EH (cell line): ENCODE data around the gene PPP4R3A.
"Not testable (repeated sequence)": the region's sequence is repeated elsewhere in the genome, so short reads cannot be mapped to it uniquely, and the experiment has no call there.

Experiments
- DNase-seq: peaks from one replicate; pipeline ENCODE4 v3.0.0-alpha.2; 2015; ENCODE audit warnings: low read depth

Gene PPP4R3A

GRCh38 chr14:91503000-91503504 is 7.1 kb downstream of the PPP4R3A start:
- no peak for DNase-seq

- no peak for DNase-seq
These were observed 7.9 kb downstream of the PPP4R3A start for GRCh38 chr14:91501951-91502930.

- DNase-seq = no peak
These were observed 8.8 kb downstream of the PPP4R3A start for GRCh38 chr14:91501348-91501747.

GRCh38 chr14:91496790-91497189 is 13.3 kb downstream of the PPP4R3A start:
- DNase-seq = no peak

GRCh38 chr14:91494392-91495065 is 15.6 kb downstream of the PPP4R3A start:
- not testable (repeated sequence) for DNase-seq

GRCh38 chr14:91493169-91493568 is 16.9 kb downstream of the PPP4R3A start:
- peak; percentile 28 for DNase-seq

- DNase-seq = no peak
These were observed 25.4 kb downstream of the PPP4R3A start for GRCh38 chr14:91484744-91485143.

- DNase-seq = no peak
These were observed 25.9 kb downstream of the PPP4R3A start for GRCh38 chr14:91484186-91484585.

GRCh38 chr14:91482263-91483013 is 27.7 kb downstream of the PPP4R3A start:
- DNase-seq = peak; percentile 47

GRCh38 chr14:91477388-91477787 is 32.7 kb downstream of the PPP4R3A start:
- DNase-seq = no peak

- DNase-seq = no peak
These were observed 37.1 kb downstream of the PPP4R3A start for GRCh38 chr14:91473046-91473445.

- DNase-seq = no peak
These were observed 39.9 kb downstream of the PPP4R3A start for GRCh38 chr14:91470216-91470615.

- no peak for DNase-seq
These were observed 43.9 kb downstream of the PPP4R3A start for GRCh38 chr14:91466192-91466591.

GRCh38 chr14:91464615-91465205 is 45.4 kb downstream of the PPP4R3A start:
- no peak for DNase-seq

- DNase-seq = no peak
These were observed 51.5 kb downstream of the PPP4R3A start for GRCh38 chr14:91458612-91459011.

GRCh38 chr14:91456283-91456682 is 53.8 kb downstream of the PPP4R3A start:
- no peak for DNase-seq

- DNase-seq = no peak
These were observed 55.5 kb downstream of the PPP4R3A start for GRCh38 chr14:91454580-91454979.

- no peak for DNase-seq
These were observed 56.0 kb downstream of the PPP4R3A start for GRCh38 chr14:91454155-91454554.

- DNase-seq = no peak
These were observed 56.4 kb downstream of the PPP4R3A start for GRCh38 chr14:91453744-91454143.

GRCh38 chr14:91444335-91445020 is 65.6 kb downstream of the PPP4R3A start:
- no peak for DNase-seq

- no peak for DNase-seq
These were observed 70.8 kb downstream of the PPP4R3A start for GRCh38 chr14:91439345-91439744.
